SK-N-SH (cell line): ENCODE data around the gene SUGP2.

ENCODE experiments used
- CTCF ChIP-seq: fragments of 200-600 bp; sonication (generic); IDR thresholded peaks from 2 replicates; pipeline ENCODE4 v1.6.1; 2017; ENCODE audit warnings: antibody characterized with exemption, mild to moderate bottlenecking, moderate library complexity
- USF2 ChIP-seq: fragments of 150-350 bp; IDR thresholded peaks from 2 replicates; pipeline ENCODE4 v1.6.1; 2017; ENCODE audit warnings: antibody characterized with exemption, low read length, low read depth, borderline replicate concordance

- TF ChIP-seq CTCF: no peak
- TF ChIP-seq USF2: no peak
Measured at GRCh38 chr19:19061506-19061905, 28.2 kb upstream of the SUGP2 start.
